T follicular helper cell (primary cell): ENCODE data around the gene SBF1.
"Not testable (repeated sequence)": the region's sequence is repeated elsewhere in the genome, so short reads cannot be mapped to it uniquely, and the experiment has no call there.

Source experiments
- DNase-seq: peaks from one replicate; pipeline ENCODE4 v3.0.0-alpha.2; 2020; ENCODE audit warnings: low read depth

Gene SBF1

GRCh38 chr22:50422961-50423815 lies 51.6 kb downstream of the SBF1 start:
- DNase-seq: no peak

GRCh38 chr22:50422046-50422445 lies 52.8 kb downstream of the SBF1 start:
- DNase-seq: no peak

- DNase-seq: no peak
These were observed 54.3 kb downstream of the SBF1 start for GRCh38 chr22:50420581-50420980.

- no peak for DNase-seq
These were observed 54.8 kb downstream of the SBF1 start for GRCh38 chr22:50420015-50420414.

- no peak for DNase-seq
These were observed 55.7 kb downstream of the SBF1 start for GRCh38 chr22:50419116-50419515.

- no peak for DNase-seq
These were observed 56.2 kb downstream of the SBF1 start for GRCh38 chr22:50418624-50419023.

GRCh38 chr22:50417411-50418210 lies 57.2 kb downstream of the SBF1 start:
- no peak for DNase-seq

- no peak for DNase-seq
These were observed 57.8 kb downstream of the SBF1 start for GRCh38 chr22:50416996-50417395.

- DNase-seq: no peak
These were observed 59.4 kb downstream of the SBF1 start for GRCh38 chr22:50415426-50415825.

GRCh38 chr22:50414476-50415248 lies 60.2 kb downstream of the SBF1 start:
- no peak for DNase-seq

GRCh38 chr22:50408954-50409353 lies 65.9 kb downstream of the SBF1 start:
- not testable (repeated sequence) for DNase-seq

- no peak for DNase-seq
These were observed 66.5 kb downstream of the SBF1 start for GRCh38 chr22:50408311-50408710.

- DNase-seq: no peak
These were observed 68.2 kb downstream of the SBF1 start for GRCh38 chr22:50406416-50407170.

GRCh38 chr22:50403701-50404101 lies 71.1 kb downstream of the SBF1 start:
- DNase-seq: no peak

- no peak for DNase-seq
These were observed 72.9 kb downstream of the SBF1 start for GRCh38 chr22:50401907-50402306.

- DNase-seq: no peak
These were observed 73.9 kb downstream of the SBF1 start for GRCh38 chr22:50400931-50401330.

- DNase-seq: no peak
These were observed 74.4 kb downstream of the SBF1 start for GRCh38 chr22:50400406-50400805.

GRCh38 chr22:50399751-50400331 lies 75.0 kb downstream of the SBF1 start:
- no peak for DNase-seq

- no peak for DNase-seq
These were observed 75.8 kb downstream of the SBF1 start for GRCh38 chr22:50398831-50399648.

GRCh38 chr22:50397371-50398060 lies 77.3 kb downstream of the SBF1 start:
- DNase-seq: not testable (repeated sequence)
